GM10266 (cell line): Measurements from ENCODE around the gene PCDH9.

ENCODE experiments used
- DNase-seq: peaks from one replicate; pipeline ENCODE4 v3.0.0; 2012; ENCODE audit errors: extremely low spot score
- TF ChIP-seq, protein P1 (sequence below): IDR thresholded peaks from 2 replicates; pipeline ENCODE4 v1.5.1; 2012; ENCODE audit warnings: mild to moderate bottlenecking, low read depth; ENCODE audit not compliant: control insufficient read depth, insufficient read depth; ENCODE audit errors: missing control alignments

The PCDH9 gene

DNA sequence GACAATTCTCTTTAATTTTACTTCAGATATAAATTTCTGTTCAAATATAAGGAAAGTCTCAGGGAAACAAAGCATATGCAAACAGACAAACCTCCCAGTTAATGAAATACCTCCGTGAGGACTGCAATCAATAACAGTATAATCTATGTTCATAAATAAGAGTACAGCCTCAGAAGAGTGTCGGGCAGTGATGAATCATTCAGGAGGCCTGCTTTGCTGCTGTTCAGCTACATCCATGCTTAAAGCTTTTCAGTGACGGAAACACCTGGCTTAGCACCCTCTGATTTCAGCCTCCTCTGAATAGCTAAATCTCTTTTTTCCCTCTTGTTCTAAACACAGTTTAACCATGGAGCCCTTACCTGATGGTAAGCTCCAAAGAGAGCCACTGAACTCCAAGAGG, 69.0 kb downstream of the PCDH9 start:
- DNase-seq, result no peak
- TF ChIP-seq, protein P1, sequence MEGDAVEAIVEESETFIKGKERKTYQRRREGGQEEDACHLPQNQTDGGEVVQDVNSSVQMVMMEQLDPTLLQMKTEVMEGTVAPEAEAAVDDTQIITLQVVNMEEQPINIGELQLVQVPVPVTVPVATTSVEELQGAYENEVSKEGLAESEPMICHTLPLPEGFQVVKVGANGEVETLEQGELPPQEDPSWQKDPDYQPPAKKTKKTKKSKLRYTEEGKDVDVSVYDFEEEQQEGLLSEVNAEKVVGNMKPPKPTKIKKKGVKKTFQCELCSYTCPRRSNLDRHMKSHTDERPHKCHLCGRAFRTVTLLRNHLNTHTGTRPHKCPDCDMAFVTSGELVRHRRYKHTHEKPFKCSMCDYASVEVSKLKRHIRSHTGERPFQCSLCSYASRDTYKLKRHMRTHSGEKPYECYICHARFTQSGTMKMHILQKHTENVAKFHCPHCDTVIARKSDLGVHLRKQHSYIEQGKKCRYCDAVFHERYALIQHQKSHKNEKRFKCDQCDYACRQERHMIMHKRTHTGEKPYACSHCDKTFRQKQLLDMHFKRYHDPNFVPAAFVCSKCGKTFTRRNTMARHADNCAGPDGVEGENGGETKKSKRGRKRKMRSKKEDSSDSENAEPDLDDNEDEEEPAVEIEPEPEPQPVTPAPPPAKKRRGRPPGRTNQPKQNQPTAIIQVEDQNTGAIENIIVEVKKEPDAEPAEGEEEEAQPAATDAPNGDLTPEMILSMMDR, result no peak

DNA sequence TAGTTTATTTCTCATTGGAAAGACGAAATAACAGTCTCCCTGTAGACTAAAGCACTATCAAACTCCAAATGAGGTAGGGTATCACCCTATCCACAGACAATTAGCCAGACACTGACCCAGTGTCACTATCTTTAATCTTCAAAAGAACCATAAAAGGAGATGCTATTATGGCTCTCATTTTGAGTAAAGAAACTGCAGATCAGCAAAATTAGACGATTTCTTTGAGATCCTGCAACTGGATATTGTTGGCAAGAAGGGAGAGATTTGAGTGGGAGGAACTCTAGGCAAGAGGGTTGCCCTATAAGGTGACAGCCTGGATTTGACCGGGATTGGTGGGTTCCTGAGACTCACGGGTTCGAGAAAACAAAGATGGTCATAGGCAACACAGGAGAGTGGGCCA, 71.2 kb downstream of the PCDH9 start:
- no peak for DNase-seq

DNA sequence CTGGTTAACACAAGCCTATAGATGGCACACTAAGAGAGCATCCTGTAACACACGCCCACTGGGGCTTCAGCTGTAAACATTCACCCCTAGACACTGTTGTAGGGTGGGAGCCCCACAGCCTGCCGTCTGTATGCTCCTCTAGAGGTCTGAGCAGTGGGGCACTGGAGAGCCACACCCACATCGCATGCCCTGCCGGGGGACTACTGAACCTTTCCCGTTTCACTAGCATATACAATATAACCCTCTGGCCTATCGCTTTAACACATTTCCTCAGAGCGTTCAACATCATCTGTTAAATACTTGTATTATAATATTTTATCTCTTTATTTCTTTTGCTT, 73.4 kb downstream of the PCDH9 start:
- TF ChIP-seq, protein P1, result no peak

More for the DNA sequence above, 71.2 kb downstream of the PCDH9 start:
- TF ChIP-seq, protein P1, result no peak

DNA sequence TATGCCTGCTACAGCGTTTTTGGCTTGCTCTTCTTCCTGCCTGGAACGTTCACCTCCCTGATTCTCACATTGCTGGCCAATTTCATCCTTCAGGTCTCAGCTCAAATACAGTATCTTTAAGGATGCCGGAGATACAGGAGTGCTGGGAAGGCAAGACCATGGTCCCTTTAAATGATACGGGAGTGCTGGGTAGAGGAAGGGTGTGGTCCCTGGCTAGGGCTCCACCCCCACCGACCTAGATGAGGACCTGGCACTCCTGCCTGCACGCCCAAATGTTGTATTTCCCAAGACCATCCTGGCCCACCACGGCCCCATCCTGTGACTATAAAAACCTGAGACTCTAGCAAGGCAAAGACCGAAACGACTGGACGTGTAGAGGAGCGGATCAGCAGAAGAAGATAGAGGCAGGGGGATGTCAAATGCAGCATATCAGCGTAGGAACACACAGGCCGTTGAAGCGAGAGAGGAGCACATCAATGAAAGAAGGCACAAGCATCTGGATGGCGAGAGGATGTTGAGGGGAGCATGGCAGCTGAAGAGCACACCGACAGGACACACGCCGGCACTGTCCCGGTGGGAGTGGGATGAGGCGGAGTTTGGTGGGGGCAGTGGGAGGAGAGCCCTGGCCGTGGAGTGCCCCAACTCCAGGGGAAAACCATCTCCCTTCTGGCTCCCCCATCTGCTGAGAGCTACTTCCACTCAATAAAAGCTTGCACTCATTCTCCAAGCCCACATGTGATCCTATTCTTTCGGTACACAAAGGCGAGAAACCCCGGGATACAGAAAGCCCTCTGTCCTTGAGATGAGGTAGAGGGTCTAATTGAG, 74.0 kb downstream of the PCDH9 start:
- TF ChIP-seq, protein P1, result no peak
- DNase-seq, result no peak

More for the DNA sequence above, 73.4 kb downstream of the PCDH9 start:
- DNase-seq, result no peak

DNA sequence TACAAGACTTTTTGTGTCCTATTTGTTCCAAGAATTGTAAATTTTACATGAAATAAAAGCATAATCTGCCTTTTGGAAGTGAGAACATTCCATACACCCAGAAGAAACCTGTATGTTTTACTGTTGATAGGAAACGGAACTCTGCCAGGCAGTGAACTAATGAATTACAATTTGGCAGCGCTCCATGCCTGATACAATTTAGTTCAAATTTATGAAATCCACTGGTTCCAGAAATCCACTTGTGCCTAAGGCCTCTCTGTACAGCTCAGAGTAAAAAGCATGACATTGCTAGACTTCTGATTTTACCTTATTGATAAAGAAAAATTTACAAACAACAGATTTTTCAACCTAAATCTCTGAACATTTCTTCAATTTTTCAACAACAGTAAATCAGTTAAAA, 78.1 kb downstream of the PCDH9 start:
- no peak for DNase-seq
- TF ChIP-seq, protein P1, result no peak

DNA sequence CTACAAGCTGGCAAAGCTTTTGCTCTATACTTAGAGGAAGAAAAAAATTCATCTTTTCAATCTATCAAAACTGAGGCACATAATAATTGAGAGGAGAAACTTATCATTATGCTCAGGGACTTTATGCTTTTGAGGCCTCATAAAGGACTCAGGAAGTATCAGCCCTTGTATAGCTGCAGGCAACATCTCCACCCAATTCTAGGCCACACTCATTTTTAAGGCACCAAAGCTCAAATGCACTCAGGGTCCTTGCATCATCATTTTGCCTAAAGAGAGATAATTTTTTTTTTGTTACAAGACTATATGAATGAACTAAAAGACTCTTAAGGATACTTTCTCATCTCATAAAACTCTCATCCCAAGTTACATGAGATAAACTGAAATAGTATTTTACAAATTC, 78.5 kb downstream of the PCDH9 start:
- TF ChIP-seq, protein P1, result no peak
- no peak for DNase-seq

DNA sequence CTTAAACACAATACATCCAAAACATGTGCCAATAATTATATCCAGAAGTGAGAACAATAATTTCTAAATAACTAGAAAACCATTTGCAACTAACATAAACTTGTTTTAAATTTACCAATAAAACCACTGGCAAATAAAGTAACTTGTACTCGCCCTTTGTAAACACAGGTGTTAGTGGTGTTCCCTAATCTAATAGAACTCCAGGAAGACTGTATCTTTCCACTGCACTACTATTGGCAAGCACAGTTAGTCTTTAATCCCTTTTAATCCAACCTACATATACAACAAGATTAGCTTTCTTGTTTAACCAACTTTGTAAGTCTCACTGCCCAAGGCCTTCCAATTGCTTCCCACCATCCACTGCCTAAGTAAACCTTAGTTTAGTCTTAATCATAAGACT, 79.5 kb downstream of the PCDH9 start:
- TF ChIP-seq, protein P1, result no peak
- DNase-seq, result no peak
